Left ventricle myocardium inferior (tissue), 1 donor: ENCODE measurements around the gene BPI. TPM values are rescaled to one million over a fixed set of nuclear protein-coding genes. Genes with fewer than 3 reads are reported as not detected.

Source experiments
- DNase-seq: peaks from one replicate; pipeline ENCODE4 v3.0.0-alpha.2; 2020
- H3K27ac ChIP-seq: fragments of 200-600 bp; replicated peaks from 2 replicates; pipeline ENCODE4 v1.8.0; 2021
- H3K27me3 ChIP-seq: fragments of 200-600 bp; 2 replicates; pipeline ENCODE4 v1.8.0; 2021; ENCODE audit warnings: low read depth
- H3K36me3 ChIP-seq: fragments of 200-600 bp; 2 replicates; pipeline ENCODE4 v1.8.0; 2021
- H3K4me1 ChIP-seq: fragments of 200-600 bp; 2 replicates; pipeline ENCODE4 v1.8.0; 2021
- H3K4me3 ChIP-seq: fragments of 200-600 bp; 2 replicates; pipeline ENCODE4 v1.8.0; 2021; ENCODE audit warnings: mild to moderate bottlenecking, moderate library complexity
- H3K9me3 ChIP-seq: fragments of 200-600 bp; replicated peaks from 2 replicates; pipeline ENCODE4 v1.8.0; 2021
- intact Hi-C: fragments of 100-400 bp; cut with micrococcal nuclease; formaldehyde crosslinking; loops from one replicate; pipeline ENCODE4 v1.11.0; 2022
- total RNA-seq: library from RNA; stranded (reverse); fragmentation: NEBNext Ultra II Directional; extraction: Animal tissue kit (Norgen Biotek cat#: 25700); gene quantifications from one replicate; pipeline ENCODE4 v1.2.1, GENCODE V29; 2021
- TF ChIP-seq, protein P1 (sequence below): fragments of 200-600 bp; IDR thresholded peaks from 2 replicates; pipeline ENCODE4 v1.8.0; 2021; ENCODE audit warnings: antibody characterized with exemption, mild to moderate bottlenecking, borderline replicate concordance
- donor health status: DM: no; HTN: yes; CAD: no; lungs with severe emphysema.

The BPI gene
- total RNA-seq, 1 donor from 2014 or later: not detected

DNA sequence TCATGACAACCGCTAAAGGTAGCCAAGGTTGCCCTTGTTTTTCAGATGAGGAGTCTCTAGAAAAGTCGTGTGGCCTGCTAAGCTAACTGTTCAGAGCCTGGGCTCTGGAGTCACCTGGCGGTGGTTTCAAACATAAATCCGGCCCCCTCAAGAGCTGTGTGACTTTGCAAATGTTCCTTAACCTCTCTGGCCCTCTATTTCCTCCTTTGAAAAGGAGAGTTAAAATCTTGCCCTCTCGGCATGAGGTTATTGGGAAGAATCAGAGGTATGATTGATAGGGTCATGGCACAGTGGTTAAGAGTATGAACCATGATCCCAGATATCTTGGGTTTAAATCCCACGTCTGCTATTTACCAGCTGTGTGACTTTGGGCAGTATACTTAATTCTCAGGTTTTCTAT, 36.7 kb downstream of the BPI start:
- Histone ChIP-seq H3K27me3 (peaks cover 31% of the 10 kb centered on the region), H3K27ac (no peak overlapping the region), H3K4me1 (peaks cover 11% of the 10 kb centered on the region), H3K36me3 (no peaks in the 10 kb centered on the region), H3K9me3 (peaks cover 11% of the 10 kb centered on the region), H3K4me3 (no peak overlapping the region)
- TF ChIP-seq, protein P1, sequence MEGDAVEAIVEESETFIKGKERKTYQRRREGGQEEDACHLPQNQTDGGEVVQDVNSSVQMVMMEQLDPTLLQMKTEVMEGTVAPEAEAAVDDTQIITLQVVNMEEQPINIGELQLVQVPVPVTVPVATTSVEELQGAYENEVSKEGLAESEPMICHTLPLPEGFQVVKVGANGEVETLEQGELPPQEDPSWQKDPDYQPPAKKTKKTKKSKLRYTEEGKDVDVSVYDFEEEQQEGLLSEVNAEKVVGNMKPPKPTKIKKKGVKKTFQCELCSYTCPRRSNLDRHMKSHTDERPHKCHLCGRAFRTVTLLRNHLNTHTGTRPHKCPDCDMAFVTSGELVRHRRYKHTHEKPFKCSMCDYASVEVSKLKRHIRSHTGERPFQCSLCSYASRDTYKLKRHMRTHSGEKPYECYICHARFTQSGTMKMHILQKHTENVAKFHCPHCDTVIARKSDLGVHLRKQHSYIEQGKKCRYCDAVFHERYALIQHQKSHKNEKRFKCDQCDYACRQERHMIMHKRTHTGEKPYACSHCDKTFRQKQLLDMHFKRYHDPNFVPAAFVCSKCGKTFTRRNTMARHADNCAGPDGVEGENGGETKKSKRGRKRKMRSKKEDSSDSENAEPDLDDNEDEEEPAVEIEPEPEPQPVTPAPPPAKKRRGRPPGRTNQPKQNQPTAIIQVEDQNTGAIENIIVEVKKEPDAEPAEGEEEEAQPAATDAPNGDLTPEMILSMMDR: no peak
- intact Hi-C loops: no loop called here
- no peak for DNase-seq

DNA sequence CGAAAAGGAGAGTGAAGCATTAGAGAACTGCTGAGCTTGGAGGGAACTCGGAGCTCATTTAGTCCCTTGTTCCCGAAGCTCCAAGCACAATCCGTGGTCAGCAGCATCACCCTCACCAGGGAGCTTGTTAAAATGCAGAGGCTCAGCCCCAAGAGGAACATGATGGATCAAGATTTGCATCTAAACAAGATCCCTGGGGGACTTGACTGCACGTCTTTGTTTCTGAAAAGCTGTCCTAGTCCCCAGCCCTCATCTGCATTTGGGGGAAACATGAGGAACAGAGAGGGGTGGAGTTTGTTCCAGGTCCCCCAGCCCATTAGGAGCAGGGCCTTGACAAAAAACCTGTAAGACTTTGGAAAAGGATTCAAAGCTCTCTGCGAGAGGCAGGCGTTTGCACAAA, 38.3 kb downstream of the BPI start:
- TF ChIP-seq, protein P1: no peak
- Histone ChIP-seq H3K36me3 (no peaks in the 10 kb centered on the region), H3K27me3 (peaks cover 16% of the 10 kb centered on the region), H3K4me3 (no peak overlapping the region), H3K9me3 (peaks cover 11% of the 10 kb centered on the region), H3K27ac (no peak overlapping the region), H3K4me1 (peaks cover 14% of the 10 kb centered on the region)
- no peak for DNase-seq
- intact Hi-C loops: no loop called here

DNA sequence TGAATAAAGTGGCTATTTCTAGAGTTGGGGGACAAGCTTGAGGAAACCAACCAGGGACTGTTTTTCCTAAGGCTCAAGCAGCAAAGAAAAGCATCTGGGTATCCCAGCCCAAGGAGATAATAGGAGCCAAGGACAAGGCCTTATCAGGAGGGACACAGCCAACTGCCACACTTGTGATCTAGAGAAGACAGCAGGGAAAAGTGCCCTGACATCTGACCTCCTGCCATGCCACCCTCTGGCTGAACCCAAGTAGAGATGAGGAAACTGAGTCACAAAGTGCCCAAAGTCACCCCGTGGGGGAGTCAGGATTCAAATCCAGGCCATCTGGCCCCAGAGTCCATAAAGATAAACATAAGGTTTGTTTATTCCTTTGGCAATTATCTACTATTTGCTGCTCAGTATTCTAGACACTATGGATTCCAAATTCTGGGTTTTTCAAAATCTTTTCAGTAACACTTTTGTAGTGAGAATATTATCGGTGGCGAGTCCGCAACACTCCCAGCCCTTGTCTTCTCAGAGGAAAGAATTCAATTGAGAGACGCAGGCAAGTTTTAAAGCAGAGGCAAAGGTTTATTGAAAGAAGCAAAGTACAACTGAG, 38.9 kb downstream of the BPI start:
- Histone ChIP-seq H3K27me3 (peaks cover 10% of the 10 kb centered on the region), H3K27ac (no peak overlapping the region), H3K36me3 (no peaks in the 10 kb centered on the region), H3K4me3 (no peak overlapping the region), H3K4me1 (peaks cover 14% of the 10 kb centered on the region), H3K9me3 (peaks cover 7% of the 10 kb centered on the region)
- DNase-seq: no peak
- intact Hi-C loops: no loop called here
- TF ChIP-seq, protein P1: no peak

DNA sequence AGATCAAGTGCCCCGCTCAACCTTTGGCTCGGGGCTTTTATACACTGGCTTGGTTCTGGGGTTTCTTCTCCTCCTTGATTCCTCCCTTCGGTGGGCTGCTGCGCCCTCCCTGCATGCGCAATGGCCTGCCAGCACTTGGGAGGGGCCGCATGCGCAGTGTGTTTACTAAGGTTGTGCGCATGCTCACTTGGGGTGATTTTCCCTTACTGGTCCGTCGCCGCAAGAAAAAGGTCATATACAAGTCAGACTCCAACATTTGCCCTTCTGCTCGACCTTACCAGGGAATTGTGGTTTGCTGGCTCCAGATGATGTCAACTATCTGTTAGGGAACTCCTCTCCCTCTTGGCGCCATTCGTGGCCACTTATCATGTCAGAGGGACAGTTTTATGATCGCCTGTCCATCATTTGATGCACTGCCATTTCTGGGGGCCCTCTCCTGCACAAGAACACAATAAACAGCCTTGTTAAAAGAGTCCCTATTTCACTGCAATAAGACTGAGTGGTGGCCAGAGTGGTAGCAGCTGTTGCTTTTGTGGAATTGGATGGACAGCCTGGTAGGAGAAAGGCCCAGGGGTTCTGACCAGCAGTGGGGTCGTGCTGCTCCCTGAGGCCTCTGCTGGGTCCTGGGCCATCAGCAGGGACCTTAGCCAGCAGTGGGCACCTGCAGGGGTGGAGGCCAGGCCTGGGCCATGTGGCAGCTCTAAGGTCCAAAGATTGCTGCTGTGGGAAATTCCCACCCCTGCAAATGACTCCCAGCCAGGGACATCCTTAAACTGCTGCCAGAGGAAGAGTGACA, 39.6 kb downstream of the BPI start:
- Histone ChIP-seq H3K4me3 (no peak overlapping the region), H3K27ac (no peak overlapping the region), H3K4me1 (peaks cover 14% of the 10 kb centered on the region), H3K9me3 (no peaks in the 10 kb centered on the region), H3K27me3 (peaks cover 3% of the 10 kb centered on the region), H3K36me3 (no peaks in the 10 kb centered on the region)
- no peak for DNase-seq
- TF ChIP-seq, protein P1: no peak
- intact Hi-C loops: no loop called here

DNA sequence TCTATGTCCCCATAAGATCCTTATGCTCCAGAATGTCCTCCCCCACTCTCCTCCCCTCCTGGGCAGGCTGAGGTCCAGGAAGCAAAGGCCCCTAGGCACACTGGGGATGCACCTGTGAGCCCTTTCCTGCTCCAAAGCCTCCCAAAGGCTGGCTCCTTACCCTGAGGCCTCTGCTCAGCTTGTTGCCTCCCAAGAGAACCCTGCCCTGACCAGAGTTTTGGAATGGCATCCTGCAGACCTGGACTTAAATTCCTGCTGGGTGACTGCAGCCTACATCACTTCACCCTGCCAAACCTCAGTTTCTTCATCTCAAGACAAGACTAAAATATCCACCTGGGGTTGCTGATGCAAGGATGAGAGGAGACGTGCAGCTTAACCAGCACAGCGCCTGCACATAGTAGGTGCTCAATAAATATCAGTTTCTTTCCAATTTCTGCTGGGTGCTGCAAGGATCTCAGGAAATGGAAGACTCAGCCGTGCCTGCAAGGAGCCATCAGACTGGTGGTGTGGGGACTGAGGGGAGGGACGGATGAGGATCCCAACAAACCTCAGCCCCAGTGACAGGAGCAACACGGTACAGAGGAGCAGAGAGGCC, 40.2 kb downstream of the BPI start:
- H3K4me1 ChIP-seq: peaks cover 12% of the 10 kb centered on the region
- no peaks in the 10 kb centered on the region for H3K9me3 ChIP-seq
- intact Hi-C loops: no loop called here
- TF ChIP-seq, protein P1: no peak
- no peak for DNase-seq
- H3K4me3 ChIP-seq: no peak overlapping the region
- H3K36me3 ChIP-seq: no peaks in the 10 kb centered on the region
- H3K27me3 ChIP-seq: no peaks in the 10 kb centered on the region
- H3K27ac ChIP-seq: no peak overlapping the region
